H1 (cell line): Measurements from ENCODE around the gene TRIM44. TPM values are rescaled to one million over a fixed set of nuclear protein-coding genes. Genes with fewer than 3 reads are reported as not detected.

Experiments
- CTCF ChIA-PET: fragments of 300-600 bp; sonication (Branson Sonifier 250); formaldehyde crosslinking; loops from one replicate; lab custom pipeline; 2021; ENCODE audit not compliant: partially characterized antibody; lab: Charles Lee
- POLR2A ChIA-PET: fragments of 300-600 bp; sonication (Branson Sonifier 250); formaldehyde crosslinking; loops from one replicate; lab custom pipeline; 2021; ENCODE audit warnings: inconsistent platforms; ENCODE audit not compliant: partially characterized antibody; lab: Charles Lee
- DNase-seq, 2 experiments: peaks; one replicate each; pipeline versions ENCODE4 v3.0.0 to v3.0.0-alpha.2; 2010 to 2022; ENCODE audit warnings: low spot score in 2 of 2, low read depth in 1 of 2, mixed read lengths in 1 of 2
- FAIRE-seq: peaks from 2 replicates; lab custom pipeline; 2011; peaks lifted over from hg19 to GRCh38; lab: Jason Lieb, UNC
- H2AFZ ChIP-seq: 2 replicates; pipeline ENCODE4 v1.8.1; 2012; ENCODE audit warnings: low read length, inconsistent platforms
- H2AK5ac ChIP-seq: 2 replicates; pipeline ENCODE4 v1.6.1; 2013; ENCODE audit warnings: low read depth, low read length
- H2BK120ac ChIP-seq: replicated peaks from 2 replicates; pipeline ENCODE3; 2013; ENCODE audit warnings: low read depth, low read length, inconsistent platforms
- H2BK12ac ChIP-seq: 2 replicates; pipeline ENCODE4 v1.6.1; 2013; ENCODE audit warnings: low read depth, low read length
- H2BK15ac ChIP-seq: 2 replicates; pipeline ENCODE4 v1.6.1; 2013; ENCODE audit warnings: low read length
- H2BK20ac ChIP-seq: 2 replicates; pipeline ENCODE4 v1.6.1; 2013; ENCODE audit warnings: low read length
- H2BK5ac ChIP-seq: 2 replicates; pipeline ENCODE4 v1.6.1; 2013; ENCODE audit warnings: low read depth, low read length
- H3K14ac ChIP-seq: 2 replicates; pipeline ENCODE4 v1.6.1; 2013; ENCODE audit warnings: inconsistent platforms; ENCODE audit not compliant: insufficient read length
- H3K18ac ChIP-seq: 2 replicates; pipeline ENCODE4 v1.6.1; 2013; ENCODE audit warnings: low read length; ENCODE audit errors: extremely low read depth
- H3K23ac ChIP-seq: 2 replicates; pipeline ENCODE4 v1.6.1; 2013; ENCODE audit warnings: inconsistent platforms; ENCODE audit not compliant: insufficient read length
- H3K23me2 ChIP-seq: 2 replicates; pipeline ENCODE4 v1.6.1; 2013; ENCODE audit warnings: low read depth, low read length
- H3K27ac ChIP-seq: 2 replicates; pipeline ENCODE4 v1.6.1; 2011; ENCODE audit warnings: low read depth, low read length, inconsistent platforms
- H3K27me3 ChIP-seq, 4 experiments: replicated peaks in 1 of 4; 1 replicate in 1 of 4; 2 replicates in 3 of 4; pipeline versions ENCODE4 v1.6.1 to v1.8.1; 2011 to 2013; ENCODE audit warnings: low read length in 3 of 4, mild to moderate bottlenecking in 3 of 4, inconsistent platforms in 2 of 4, mixed read lengths in 2 of 4, moderate library complexity in 1 of 4; ENCODE audit not compliant: control insufficient read depth in 3 of 4, insufficient read depth in 3 of 4; ENCODE audit errors: extremely low read depth in 1 of 4
- H3K36me3 ChIP-seq, 4 experiments: 2 replicates each; pipeline versions ENCODE4 v1.6.1 to v1.8.1; 2011 to 2013; ENCODE audit warnings: mild to moderate bottlenecking in 4 of 4, low read length in 3 of 4, moderate library complexity in 2 of 4, control low read depth in 1 of 4, inconsistent platforms in 1 of 4; ENCODE audit not compliant: insufficient read depth in 4 of 4, control insufficient read depth in 2 of 4
- H3K4ac ChIP-seq: replicated peaks from 2 replicates; pipeline ENCODE3; 2013; ENCODE audit warnings: low read length, low read depth, mixed read lengths, inconsistent platforms; ENCODE audit not compliant: insufficient read length
- H3K4me1 ChIP-seq, 4 experiments: replicated peaks in 1 of 4; 1 replicate in 1 of 4; 2 replicates in 3 of 4; pipeline versions ENCODE4 v1.6.1 to v1.8.1; 2011 to 2013; ENCODE audit warnings: low read length in 3 of 4, inconsistent platforms in 2 of 4, mixed read lengths in 1 of 4; ENCODE audit not compliant: insufficient read depth in 4 of 4, control insufficient read depth in 3 of 4
- H3K4me2 ChIP-seq, 2 experiments: 2 replicates each; pipeline versions ENCODE4 v1.6.1 to v1.8.1; 2011 to 2013; ENCODE audit warnings: low read depth in 2 of 2, low read length in 2 of 2, control low read depth in 1 of 2, inconsistent platforms in 1 of 2, mild to moderate bottlenecking in 1 of 2; ENCODE audit not compliant: insufficient read depth in 1 of 2
- H3K4me3 ChIP-seq, 4 experiments: fragments of 200-600, 300-600 bp in 1 of 4; sonication (generic), shearing (Covaris generic), sonication (Bioruptor Twin) in 1 of 4; 2 replicates each; pipeline versions ENCODE4 v1.5.1 to v1.8.1; 2011 to 2016; ENCODE audit warnings: low read length in 4 of 4, low read depth in 3 of 4, control low read depth in 2 of 4, inconsistent platforms in 2 of 4, mild to moderate bottlenecking in 2 of 4, mixed read lengths in 1 of 4, moderate library complexity in 1 of 4; ENCODE audit not compliant: insufficient read depth in 2 of 4; ENCODE audit errors: extremely low read depth in 1 of 4
- H3K56ac ChIP-seq: replicated peaks from 2 replicates; pipeline ENCODE3; 2013; ENCODE audit warnings: low read depth, mild to moderate bottlenecking, mixed read lengths, low read length, inconsistent platforms; ENCODE audit not compliant: insufficient read length
- H3K79me1 ChIP-seq: 2 replicates; pipeline ENCODE4 v1.6.1; 2013; ENCODE audit warnings: low read depth, low read length, control low read depth
- H3K79me2 ChIP-seq, 2 experiments: 2 replicates each; pipeline versions ENCODE4 v1.6.1 to v1.8.1; 2012 to 2013; ENCODE audit warnings: low read length in 2 of 2, mild to moderate bottlenecking in 2 of 2, inconsistent platforms in 1 of 2; ENCODE audit not compliant: insufficient read depth in 2 of 2, control insufficient read depth in 1 of 2
- H3K9ac ChIP-seq, 4 experiments: replicated peaks in 1 of 4; 1 replicate in 1 of 4; 2 replicates in 3 of 4; pipeline versions ENCODE4 v1.6.1 to v1.8.1; 2011 to 2013; ENCODE audit warnings: low read depth in 3 of 4, low read length in 3 of 4, control low read depth in 2 of 4, mild to moderate bottlenecking in 2 of 4, moderate library complexity in 2 of 4, inconsistent platforms in 1 of 4; ENCODE audit errors: extremely low read depth in 1 of 4
- H3K9me3 ChIP-seq, 2 experiments: 2 replicates each; pipeline versions ENCODE4 v1.6.1 to v1.8.1; 2012 to 2013; ENCODE audit warnings: mild to moderate bottlenecking in 2 of 2, moderate library complexity in 2 of 2, control low read depth in 1 of 2, inconsistent platforms in 1 of 2, low read depth in 1 of 2, low read length in 1 of 2, mixed read lengths in 1 of 2; ENCODE audit not compliant: insufficient read depth in 2 of 2
- H4K20me1 ChIP-seq, 2 experiments: replicated peaks in 1 of 2; 2 replicates each; pipeline versions ENCODE3 to v1.8.1; 2011 to 2013; ENCODE audit warnings: inconsistent platforms in 2 of 2, low read length in 2 of 2, mild to moderate bottlenecking in 1 of 2; ENCODE audit not compliant: insufficient read depth in 2 of 2, control insufficient read depth in 1 of 2
- H4K5ac ChIP-seq: 2 replicates; pipeline ENCODE4 v1.6.1; 2013; ENCODE audit warnings: low read length, low read depth, mixed read lengths, inconsistent platforms; ENCODE audit not compliant: insufficient read length
- H4K8ac ChIP-seq: 2 replicates; pipeline ENCODE4 v1.8.0; 2013; ENCODE audit warnings: mild to moderate bottlenecking, moderate library complexity, low read length, inconsistent platforms; ENCODE audit not compliant: insufficient read depth; ENCODE audit errors: extremely low read depth
- H4K91ac ChIP-seq: replicated peaks from 2 replicates; pipeline ENCODE3; 2013; ENCODE audit warnings: low read length, mixed read lengths, inconsistent platforms; ENCODE audit not compliant: insufficient read length
- BACH1 ChIP-seq: IDR thresholded peaks from 2 replicates; pipeline ENCODE4 v1.6.1; 2012; ENCODE audit warnings: low read length, improper control_type of control experiment
- BCL11A ChIP-seq, 2 experiments: IDR thresholded peaks; one replicate each; pipeline ENCODE4 v1.6.1; 2011; ENCODE audit warnings: low read depth in 2 of 2, low read length in 2 of 2, mild to moderate bottlenecking in 2 of 2
- CHD2 ChIP-seq: IDR thresholded peaks from 2 replicates; pipeline ENCODE4 v1.6.1; 2012; ENCODE audit warnings: low read length, improper control_type of control experiment
- CREB1 ChIP-seq: IDR thresholded peaks from 2 replicates; pipeline ENCODE4 v1.6.1; 2012; ENCODE audit warnings: inconsistent platforms
- EP300 ChIP-seq, 2 experiments: IDR thresholded peaks; 1 replicate in 1 of 2; 2 replicates in 1 of 2; pipeline ENCODE4 v1.6.1; 2011 to 2012; ENCODE audit warnings: low read depth in 2 of 2, low read length in 2 of 2, mild to moderate bottlenecking in 2 of 2, borderline replicate concordance in 1 of 2, inconsistent platforms in 1 of 2, moderate library complexity in 1 of 2
- GABPA ChIP-seq: IDR thresholded peaks from 2 replicates; pipeline ENCODE4 v1.6.1; 2011; ENCODE audit warnings: mild to moderate bottlenecking, low read length, moderate library complexity, borderline replicate concordance; ENCODE audit not compliant: insufficient read depth
- HDAC2 ChIP-seq, 2 experiments: fragments of 300-600 bp in 1 of 2; sonication (generic) in 1 of 2; IDR thresholded peaks; 2 replicates each; pipeline ENCODE4 v1.6.1; 2011 to 2012; ENCODE audit warnings: low read depth in 2 of 2, low read length in 2 of 2, mild to moderate bottlenecking in 2 of 2, moderate library complexity in 2 of 2, borderline replicate concordance in 1 of 2, inconsistent platforms in 1 of 2
- HDAC6 ChIP-seq: IDR thresholded peaks from one replicate; pipeline ENCODE4 v1.7.1; 2012; ENCODE audit warnings: low read depth, mild to moderate bottlenecking, inconsistent platforms, low read length, moderate library complexity
- NANOG ChIP-seq: IDR thresholded peaks from 2 replicates; pipeline ENCODE4 v1.6.1; 2011; ENCODE audit warnings: low read length, low read depth, mild to moderate bottlenecking, inconsistent platforms; ENCODE audit not compliant: insufficient read depth, poor library complexity, severe bottlenecking
- PHF8 ChIP-seq: fragments of 200-600 bp; sonication (generic); conservative IDR thresholded peaks from 2 replicates; pipeline ENCODE4 v1.7.1; 2012; ENCODE audit warnings: low read depth, mild to moderate bottlenecking, inconsistent platforms, low read length, moderate library complexity
- POU5F1 ChIP-seq: IDR thresholded peaks from 2 replicates; pipeline ENCODE4 v1.6.1; 2011; ENCODE audit warnings: low read depth, mild to moderate bottlenecking, low read length, moderate library complexity
- RFX5 ChIP-seq: IDR thresholded peaks from 2 replicates; pipeline ENCODE4 v1.6.1; 2011; ENCODE audit warnings: low read depth, low read length, improper control_type of control experiment, borderline replicate concordance
- SIRT6 ChIP-seq: IDR thresholded peaks from one replicate; pipeline ENCODE4 v1.7.1; 2012; ENCODE audit warnings: low read length, inconsistent platforms
- SP1 ChIP-seq: IDR thresholded peaks from 2 replicates; pipeline ENCODE4 v1.6.1; 2011; ENCODE audit warnings: low read depth, low read length
- SP4 ChIP-seq: IDR thresholded peaks from 2 replicates; pipeline ENCODE4 v1.6.1; 2012; ENCODE audit warnings: low read length, inconsistent platforms
- SUZ12 ChIP-seq: fragments of 200-600 bp; sonication (generic); IDR thresholded peaks from 2 replicates; pipeline ENCODE4 v1.6.1; 2012; ENCODE audit warnings: mild to moderate bottlenecking, inconsistent platforms, low read length, moderate library complexity, mixed read lengths
- WGBS, 2 experiments: shearing (Covaris generic) in 1 of 2; methylation state at CpG; one replicate each; pipeline versions ENCODE4 v1.1.6 to v1.1.7; 2013 to 2015; ENCODE audit warnings: low lambda C conversion rate in 2 of 2, mixed read lengths in 2 of 2, inconsistent platforms in 1 of 2, low coverage in 1 of 2, missing lambda C conversion rate in 1 of 2; ENCODE audit not compliant: insufficient replicate concordance in 2 of 2, insufficient coverage in 1 of 2, insufficient read length in 1 of 2; ENCODE audit errors: extremely low coverage in 1 of 2, missing lambda C conversion rate in 1 of 2; 5-methylcytosine and 5-hydroxymethylcytosine counted together
- polyA plus RNA-seq, 7 experiments: library from polyadenylated mRNA; depleted of rRNA in 3 of 7; stranded (reverse) in 5 of 7; unstranded in 2 of 7; fragments of >200 nt in 5 of 7; fragments of 200-250 nt in 2 of 7; gene quantifications; 1 replicate in 5 of 7; 2 replicates in 1 of 7; 4 replicates in 1 of 7; pipeline versions ENCODE4 v1.2.1 to v1.2.3, GENCODE V29; 2011 to 2013; ENCODE audit warnings: missing spikeins in 2 of 7, mixed read lengths in 2 of 7
- total RNA-seq: library from RNA; stranded (reverse); fragmentation: NEBNext Ultra II Directional; extraction: Animal tissue kit (Norgen Biotek cat#: 25700); gene quantifications from 2 replicates; pipeline ENCODE4 v1.2.1, GENCODE V29; 2021

The TRIM44 gene
- total and polyA plus RNA-seq, 2 of the 8 experiments (the other 6 are each of a cell fraction or from before 2014, with no cell fraction given), result 13.9 to 34.4 TPM

GRCh38 chr11:35783809-35784208 is 121.2 kb downstream of the TRIM44 start:
- Histone ChIP-seq H3K4me3 (no peak overlapping the region), H2BK15ac (no peak overlapping the region), H3K23ac (no peak overlapping the region), H3K56ac (no peak overlapping the region), H3K4me1 (peaks cover 0 to 2% (median 0%) of the 10 kb centered on the region in 4 experiments; a peak in 1 of 7 replicates), H2BK120ac (no peak overlapping the region), H2BK20ac (no peak overlapping the region), H2AFZ (no peak overlapping the region), H3K4ac (no peak overlapping the region), H3K79me2 (no peaks in the 10 kb centered on the region), H3K14ac (no peak overlapping the region), H3K27me3 (no peaks in the 10 kb centered on the region), H4K91ac (no peak overlapping the region), H2BK5ac (no peak overlapping the region), H3K4me2 (no peak overlapping the region), H4K20me1 (no peaks in the 10 kb centered on the region), H3K27ac (no peak overlapping the region), H2AK5ac (no peak overlapping the region), H3K9ac (no peak overlapping the region), H3K23me2 (no peaks in the 10 kb centered on the region), H2BK12ac (no peak overlapping the region), H3K9me3 (peaks cover 0 to 3% of the 10 kb centered on the region in 2 experiments; a peak in 1 of 4 replicates), H4K8ac (no peak overlapping the region), H3K36me3 (no peaks in the 10 kb centered on the region), H4K5ac (no peak overlapping the region), H3K79me1 (no peaks in the 10 kb centered on the region), H3K18ac (no peak overlapping the region)
- DNase-seq (no peak), FAIRE-seq (no peak)
- 84% methylated on average over 3 of the region's 3 CpGs; no CpG with 5 or more reads in 1 of the 2 experiments for WGBS, 2 experiments
- CTCF ChIA-PET, result no interaction called here
- POLR2A ChIA-PET, result no interaction called here
- TF ChIP-seq HDAC6 (no peak), HDAC2 (IDR thresholded peaks at IDR 0.05; ENCODE audit: borderline replicate concordance in 1 of 2, low read depth in 2 of 2, low read length in 2 of 2) (no peak), CHD2 (no peak), BACH1 (no peak), CREB1 (no peak), POU5F1 (no peak), SP4 (no peak), EP300 (IDR thresholded peaks at IDR 0.05; ENCODE audit: borderline replicate concordance in 1 of 2, low read depth in 2 of 2, low read length in 2 of 2) (no peak), PHF8 (no peak), SUZ12 (no peak), BCL11A (IDR thresholded peaks at IDR 0.05; ENCODE audit: low read depth in 2 of 2, low read length in 2 of 2) (no peak), SIRT6 (no peak), NANOG (no peak), RFX5 (no peak), GABPA (no peak), SP1 (no peak)
